CD4-positive, alpha-beta T cell treated with Interleukin-17A for 4 hours (primary cell): Measurements from ENCODE around the gene CPLX3.
A peak's percentile ranks its signal among the peaks of the same experiment; 100 is the strongest.

Experiments
- DNase-seq: peaks from one replicate; pipeline ENCODE4 v3.0.0-alpha.2; 2020; ENCODE audit warnings: mixed read lengths

The CPLX3 gene

DNA sequence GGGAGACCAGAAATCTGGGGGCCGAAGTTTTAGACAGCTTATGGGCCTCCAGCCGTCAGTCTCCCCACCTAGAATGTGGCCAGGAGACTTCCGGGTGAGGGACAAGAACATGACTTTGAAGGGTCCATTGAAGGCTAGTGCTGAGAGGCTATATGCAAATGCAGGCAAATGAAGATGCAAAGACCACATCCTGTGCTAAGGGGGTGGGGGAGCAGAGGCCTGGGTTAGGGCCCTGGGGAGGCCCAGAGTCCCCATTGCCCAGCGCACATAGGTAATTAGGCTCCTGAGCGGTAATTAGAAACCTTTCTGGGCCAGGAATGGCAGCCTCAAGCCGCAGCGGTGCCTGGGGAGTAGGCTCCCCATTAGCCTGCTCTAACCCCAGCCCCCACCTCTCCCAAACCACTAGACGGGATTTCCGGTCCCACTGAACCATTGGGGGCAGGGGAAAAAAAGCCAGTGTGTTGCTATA is 37.7 kb upstream of the CPLX3 start:
- peak; percentile 73 for DNase-seq

DNA sequence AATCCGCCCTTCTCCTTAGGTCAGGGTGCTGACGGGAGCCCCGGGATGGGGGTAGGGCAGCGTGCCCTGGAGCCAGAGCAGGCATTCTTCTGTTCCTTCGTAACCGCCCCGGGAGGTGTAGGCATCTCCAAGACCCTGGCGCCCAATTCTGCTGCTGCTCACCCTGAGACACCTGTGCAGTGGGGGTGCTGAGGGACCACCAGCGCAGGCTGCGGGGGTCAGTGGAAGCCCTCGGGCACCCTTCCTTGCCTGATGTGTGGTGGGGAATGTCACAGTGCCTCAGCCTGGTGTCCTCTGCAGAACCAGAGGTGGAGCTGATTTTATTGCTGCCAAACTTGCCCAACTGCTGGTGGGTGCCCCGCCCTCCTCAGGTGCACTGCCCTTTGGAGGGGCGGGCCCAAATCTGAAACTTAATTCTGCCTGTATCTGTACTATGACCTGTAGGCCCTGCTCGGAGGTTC is 37.2 kb upstream of the CPLX3 start:
- DNase-seq: peak; percentile 61

DNA sequence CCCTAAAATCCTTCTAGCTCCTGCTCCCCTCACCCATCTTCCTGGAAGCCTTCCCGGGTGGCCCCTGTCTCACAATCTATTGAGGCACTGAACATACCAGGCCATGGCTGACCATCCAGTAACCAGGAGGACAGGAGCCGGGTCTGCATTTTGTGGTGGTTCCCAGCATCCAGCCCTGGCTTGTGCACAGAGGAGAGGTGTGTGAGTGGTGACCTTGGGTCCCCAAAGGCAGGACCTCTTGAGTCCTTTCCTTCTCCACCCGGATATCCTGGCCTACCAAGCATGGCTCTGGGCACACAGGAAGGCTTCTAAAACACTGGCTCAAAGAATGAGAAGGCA is 36.7 kb upstream of the CPLX3 start:
- DNase-seq: no peak

DNA sequence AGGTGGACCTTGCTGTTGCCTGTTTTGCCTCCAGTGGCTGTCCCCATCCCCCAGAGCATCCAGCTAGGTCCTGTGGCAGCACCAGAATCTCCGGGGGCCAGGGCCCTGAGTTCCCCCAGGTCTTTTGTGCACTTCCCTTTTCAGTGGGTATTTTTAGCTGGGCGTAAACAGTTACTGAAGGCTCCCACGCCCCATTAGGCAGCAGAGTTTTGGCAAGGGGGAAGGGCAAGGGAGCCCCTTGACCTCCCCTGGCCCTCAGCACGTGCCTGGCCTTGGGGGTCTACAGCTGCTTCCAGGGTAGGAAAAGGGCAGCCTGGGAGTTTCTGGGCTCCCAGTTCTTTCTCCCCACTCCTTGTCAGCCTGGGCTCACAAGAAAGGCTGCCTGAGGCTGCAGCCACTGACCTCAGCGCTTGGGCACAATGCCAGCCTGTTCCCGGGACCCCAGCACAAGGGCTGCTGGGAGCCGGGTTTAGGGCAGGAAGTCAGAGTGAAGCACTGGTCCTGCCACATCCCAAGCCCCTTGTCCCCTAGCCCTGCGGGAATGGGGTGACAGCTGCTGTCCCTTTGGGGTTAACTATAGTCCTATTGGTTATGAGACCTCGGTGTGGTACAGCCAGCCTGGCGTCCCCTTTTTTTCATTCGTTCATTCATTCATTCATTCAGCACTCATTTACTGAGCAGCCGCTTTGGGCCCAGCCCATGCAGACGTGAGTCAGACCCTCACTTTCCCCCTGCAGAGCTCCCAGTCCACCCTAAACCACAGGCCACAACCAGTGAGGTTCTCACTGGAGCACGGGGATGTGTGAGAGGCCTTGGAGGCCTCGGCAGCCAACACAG is 36.1 kb upstream of the CPLX3 start:
- DNase-seq: peak; percentile 63

DNA sequence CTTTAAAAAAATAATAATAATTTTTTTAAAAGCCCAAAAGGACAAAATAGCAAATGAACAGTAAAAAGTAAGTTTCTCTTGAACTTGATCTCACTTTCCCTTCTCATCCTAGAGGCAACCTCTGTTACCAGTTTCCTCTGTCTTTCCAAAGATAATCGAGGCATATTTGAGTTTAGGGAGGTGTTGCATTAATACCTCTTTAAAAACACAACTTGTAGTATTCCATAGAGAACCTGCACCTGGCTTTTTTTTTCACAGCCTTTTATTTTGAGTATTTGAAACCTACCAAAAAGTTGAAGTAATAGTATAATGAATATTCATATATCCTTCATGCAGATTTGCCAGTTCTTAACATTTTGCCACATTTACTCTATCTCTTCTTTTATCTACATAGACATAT is 35.4 kb upstream of the CPLX3 start:
- no peak for DNase-seq

DNA sequence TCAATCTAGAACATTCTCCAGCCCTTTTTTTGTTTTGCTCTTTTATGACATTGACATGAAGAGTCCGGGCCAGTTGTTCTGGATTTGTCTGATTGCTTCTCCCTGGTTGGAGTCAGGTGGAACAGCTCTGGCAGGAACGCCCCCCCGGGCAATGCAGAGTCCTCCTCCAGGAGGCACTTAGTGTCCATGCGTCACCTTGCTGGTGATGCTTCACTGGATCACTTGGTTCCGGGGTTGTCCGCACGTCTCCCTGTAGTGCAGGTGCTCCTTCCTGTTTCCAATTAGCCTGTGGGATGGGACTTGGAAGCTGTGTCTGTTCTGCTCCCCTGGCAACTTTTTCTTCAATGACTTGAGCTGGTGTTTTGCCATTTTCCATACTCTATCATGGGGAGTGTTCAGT is 34.8 kb upstream of the CPLX3 start:
- DNase-seq: no peak

DNA sequence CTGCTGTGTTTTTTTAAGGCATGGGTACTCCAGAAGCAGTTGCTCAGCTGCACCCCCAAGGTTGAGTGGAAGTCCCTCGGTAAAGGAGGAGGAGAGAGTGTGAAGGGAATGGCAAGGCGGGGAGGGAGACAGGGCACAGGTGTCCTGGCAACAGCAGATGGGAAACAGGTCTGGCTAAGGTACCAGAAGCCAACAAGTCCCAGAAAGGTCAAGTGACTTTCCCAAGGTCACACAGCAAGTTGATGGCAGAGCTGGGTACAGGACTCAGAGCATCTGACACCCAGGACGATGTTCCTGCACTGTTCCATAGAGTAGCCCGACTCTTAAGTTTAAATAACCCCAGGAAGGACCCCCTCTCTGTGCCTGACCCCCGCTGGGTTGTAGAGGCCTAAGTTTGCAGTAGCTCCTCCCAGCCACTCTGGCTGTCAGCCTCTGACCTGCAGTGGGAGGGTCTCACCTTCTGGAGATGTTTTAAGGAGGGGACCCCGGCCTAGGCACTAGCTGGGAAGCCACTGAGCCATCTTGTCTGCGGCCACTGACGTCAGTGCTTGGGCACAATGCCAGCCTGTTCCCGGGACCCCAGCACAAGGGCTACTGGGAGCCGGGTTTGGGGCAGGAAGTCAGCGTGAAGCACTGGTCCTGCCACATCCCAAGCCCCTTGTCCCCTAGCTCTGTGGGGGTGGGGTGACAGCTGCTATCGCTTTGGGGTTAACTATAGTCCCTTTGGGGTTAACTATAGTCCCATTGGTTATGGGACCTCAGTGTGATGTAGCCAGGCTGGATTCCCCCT is 34.0 kb upstream of the CPLX3 start:
- peak; percentile 38 for DNase-seq

DNA sequence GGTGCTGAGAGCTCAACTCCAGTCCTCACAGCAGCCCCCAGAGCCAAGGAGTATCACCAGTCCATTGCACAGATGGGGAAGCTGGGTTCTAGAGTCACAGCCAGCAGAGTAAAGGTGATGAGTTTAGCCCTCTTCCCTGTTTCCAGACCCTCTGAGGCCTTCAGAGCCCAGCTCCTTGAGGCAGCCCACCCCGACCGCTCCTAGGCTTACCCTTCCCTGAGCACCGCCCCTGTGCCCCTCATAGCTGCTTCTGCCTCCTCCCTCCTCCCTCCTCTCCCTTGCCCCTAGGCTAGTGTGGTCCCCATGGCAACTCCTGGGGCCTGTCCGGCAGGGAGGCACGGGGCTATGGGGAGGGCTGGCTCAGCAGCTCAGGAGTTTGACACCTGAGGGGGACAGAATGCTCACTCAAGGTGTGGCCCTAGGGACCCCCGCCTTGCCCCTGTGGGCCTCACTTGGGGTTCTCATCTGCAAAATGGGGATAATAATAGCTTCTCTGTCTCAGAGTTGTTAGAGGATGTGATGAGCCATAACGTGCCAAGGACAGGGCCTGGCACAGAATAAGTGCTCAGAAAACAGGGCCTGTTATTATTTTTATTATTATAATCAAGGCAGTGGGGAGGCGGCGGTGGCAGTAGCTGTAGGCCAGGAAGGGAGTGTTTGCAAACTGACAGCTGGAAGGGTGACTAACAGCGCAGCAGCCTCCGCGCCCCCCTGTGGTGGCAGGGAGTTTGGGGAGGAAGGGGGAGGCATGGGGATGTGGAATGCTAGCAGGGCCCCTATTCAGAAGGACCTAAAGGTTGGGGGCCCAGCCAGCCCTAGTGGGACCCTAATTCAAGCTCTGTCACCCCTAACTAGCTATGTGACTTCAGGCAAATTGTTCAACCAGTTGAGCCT is 33.0 kb upstream of the CPLX3 start:
- DNase-seq: peak; percentile 87

DNA sequence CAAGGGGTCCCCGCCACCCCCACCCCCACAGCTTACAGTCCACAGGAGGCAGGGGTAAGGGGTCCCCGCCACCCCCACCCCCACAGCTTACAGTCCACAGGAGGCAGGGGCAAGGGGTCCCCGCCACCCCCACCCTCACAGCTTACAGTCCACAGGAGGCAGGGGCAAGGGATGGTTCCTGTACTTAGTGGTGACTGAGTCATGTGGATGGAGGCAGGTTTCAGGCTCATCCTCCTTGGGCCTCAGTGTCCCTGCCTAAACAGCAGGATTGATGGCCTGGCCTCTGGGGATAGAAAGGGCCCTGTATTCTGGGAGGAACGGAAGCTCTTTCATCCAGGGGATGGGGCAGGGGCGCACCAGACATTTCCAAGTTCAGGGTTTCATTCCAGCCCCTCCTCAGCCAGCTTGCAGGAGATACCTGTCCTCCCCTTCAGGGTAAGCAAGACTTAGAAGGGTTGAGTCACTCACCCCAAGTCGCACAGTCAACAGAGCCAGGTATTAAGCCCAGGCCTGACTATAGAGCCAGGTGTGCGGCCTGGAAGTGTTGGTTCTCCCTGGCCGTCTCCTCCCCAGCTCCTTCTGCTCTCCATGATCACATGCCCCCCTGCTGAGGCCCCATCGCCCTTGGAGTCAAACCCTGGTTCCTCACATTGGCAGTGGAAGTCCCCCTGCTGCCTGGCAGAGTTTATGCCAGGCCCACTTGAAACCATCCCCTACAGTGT is 32.0 kb upstream of the CPLX3 start:
- DNase-seq: peak; percentile 47

DNA sequence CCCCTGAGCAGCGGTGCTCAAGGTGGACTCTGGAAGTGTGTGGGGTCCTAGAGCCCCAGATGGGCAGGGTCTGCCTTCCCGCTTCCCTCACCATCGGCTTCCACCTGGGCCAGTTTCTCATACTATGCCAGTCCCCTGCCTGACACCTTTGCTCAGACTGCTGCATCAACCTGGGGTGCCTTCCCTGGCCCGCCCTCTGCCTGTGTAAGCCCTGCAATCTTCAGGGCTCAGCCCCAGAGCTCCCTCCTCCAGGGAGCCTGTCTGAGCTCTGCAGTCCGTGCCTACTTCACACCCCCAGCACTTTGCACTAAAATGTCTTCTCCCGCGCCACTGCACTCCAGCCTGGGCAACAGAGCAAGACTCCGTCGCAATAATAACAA is 31.5 kb upstream of the CPLX3 start:
- no peak for DNase-seq

DNA sequence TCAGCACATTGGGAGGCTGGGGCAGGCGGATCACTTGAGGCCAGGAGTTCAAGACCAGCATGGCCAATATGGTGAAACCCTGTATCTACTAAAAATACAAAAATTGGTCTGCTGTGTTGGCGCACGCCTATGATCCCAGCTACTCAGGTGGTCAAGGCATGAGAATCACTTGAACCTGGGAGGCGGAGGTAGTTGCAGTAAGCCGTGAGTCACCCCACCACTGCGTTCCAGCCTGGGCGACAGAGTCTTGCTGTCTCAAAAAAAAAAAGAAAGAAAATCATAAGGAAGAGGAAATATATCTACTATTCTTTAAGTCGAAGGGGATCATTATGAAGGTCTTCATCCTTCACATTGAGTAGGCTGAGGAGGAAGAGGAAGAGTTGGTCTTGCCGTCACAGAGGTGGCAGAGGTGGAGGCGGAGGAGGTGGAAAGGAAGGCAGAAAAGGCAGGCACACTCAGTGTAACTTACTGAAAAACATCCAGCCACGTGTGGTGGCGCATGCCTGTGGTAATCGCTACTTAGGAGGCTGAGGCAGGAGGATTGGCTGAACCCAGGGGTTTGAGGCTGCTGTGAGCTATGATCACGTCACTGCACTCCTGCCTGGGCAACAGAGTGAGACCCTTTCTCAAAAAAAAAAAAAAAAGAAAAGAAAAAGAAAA is 30.3 kb upstream of the CPLX3 start:
- DNase-seq: peak; percentile 69

DNA sequence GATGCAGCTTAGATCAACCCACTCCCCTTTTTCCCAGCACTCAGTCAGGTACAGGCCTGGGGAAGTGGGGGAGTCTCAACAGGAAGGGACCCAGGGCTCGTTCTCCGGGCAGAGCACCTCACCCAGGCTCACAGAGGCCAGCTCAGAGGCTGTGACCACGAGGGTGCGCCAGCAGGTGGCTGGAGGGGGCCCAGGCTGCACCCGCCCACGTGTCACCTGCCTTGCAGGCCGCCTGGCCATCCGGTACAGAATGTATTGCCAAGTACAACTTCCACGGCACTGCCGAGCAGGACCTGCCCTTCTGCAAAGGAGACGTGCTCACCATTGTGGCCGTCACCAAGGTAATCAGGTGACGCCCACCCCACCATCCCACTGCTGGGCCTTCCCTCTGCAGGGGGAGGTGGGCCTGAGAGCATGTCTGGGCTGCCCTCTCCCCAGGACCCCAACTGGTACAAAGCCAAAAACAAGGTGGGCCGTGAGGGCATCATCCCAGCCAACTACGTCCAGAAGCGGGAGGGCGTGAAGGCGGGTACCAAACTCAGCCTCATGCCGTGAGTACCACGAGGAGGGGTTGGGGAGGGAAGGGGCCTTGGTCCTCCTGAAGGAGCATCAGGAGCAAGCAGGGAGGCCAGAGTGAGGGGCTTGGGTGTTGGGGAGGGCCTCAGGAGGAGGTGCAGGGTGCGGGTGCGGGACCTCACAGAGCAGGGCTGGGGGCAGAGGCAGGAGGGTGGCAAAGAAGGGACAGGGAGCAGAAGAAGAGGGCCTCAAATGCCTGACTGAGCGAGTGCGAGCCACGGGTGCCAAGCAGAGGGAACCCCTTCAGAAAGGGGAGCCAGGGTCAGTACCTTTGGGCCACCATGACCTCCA is 27.8 kb upstream of the CPLX3 start:
- DNase-seq: no peak

DNA sequence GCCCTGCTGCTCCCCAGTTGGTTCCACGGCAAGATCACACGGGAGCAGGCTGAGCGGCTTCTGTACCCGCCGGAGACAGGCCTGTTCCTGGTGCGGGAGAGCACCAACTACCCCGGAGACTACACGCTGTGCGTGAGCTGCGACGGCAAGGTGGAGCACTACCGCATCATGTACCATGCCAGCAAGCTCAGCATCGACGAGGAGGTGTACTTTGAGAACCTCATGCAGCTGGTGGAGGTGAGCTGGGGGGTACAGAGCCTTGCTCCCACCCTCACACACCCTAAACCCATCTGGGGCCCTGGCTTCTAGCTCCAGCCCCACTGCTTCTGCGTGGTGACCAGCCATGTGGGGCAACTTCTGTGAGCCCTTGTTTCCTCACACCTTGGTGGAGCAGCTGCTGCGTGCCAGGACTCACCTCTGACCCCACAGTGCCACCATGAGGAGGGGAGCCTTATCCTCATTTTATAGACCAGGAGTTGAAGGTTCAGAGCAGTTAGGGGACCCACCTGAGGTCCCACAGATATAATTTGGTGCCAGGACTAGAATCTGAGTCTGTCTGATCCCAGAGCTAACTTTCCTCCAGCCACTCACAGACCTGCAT is 27.1 kb upstream of the CPLX3 start:
- DNase-seq: peak; percentile 51

DNA sequence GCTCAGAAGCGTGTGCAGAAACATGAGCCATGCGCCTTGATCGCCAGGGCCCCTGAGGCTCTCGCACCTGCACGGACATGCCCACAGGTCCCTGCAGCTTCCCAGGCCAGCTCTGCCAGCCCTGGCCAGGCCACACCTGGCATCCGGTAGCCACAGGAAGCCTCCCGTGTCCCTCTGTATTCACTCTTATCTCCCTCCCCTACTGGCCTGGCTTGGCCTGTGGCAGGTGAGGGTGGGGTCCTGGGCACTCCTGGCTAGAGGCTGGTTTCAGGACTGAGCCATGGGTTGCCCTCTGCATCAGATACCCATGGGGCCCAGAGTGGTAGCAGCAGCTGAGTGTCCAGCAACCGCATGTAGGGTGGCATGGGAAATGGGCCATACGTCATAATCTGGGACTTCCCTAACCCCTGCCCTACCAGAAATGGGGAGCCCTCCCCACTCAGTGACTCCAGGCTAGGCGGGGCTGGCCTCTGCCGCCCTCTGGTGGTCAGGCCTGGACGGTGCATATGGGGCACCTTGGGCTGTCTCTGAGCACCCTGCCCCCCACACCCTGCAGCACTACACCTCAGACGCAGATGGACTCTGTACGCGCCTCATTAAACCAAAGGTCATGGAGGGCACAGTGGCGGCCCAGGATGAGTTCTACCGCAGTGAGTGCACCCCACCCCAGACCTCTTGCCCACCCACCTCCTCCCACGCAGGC is 26.4 kb upstream of the CPLX3 start:
- peak; percentile 88 for DNase-seq

DNA sequence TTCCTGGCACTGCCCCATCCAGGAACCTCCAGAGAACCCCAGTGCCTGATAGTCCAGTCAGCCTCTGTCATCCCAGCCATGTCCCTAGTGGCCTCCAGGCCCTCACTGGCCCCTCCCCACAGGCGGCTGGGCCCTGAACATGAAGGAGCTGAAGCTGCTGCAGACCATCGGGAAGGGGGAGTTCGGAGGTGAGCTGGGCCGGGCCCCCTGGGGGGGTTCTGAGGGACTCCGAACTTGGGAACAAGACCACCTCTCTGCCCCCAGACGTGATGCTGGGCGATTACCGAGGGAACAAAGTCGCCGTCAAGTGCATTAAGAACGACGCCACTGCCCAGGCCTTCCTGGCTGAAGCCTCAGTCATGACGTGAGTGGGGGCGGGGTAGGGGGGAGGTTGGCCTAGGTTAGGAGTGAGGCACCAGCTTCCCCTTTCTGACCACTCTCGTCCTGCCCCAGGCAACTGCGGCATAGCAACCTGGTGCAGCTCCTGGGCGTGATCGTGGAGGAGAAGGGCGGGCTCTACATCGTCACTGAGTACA is 25.8 kb upstream of the CPLX3 start:
- DNase-seq: no peak

DNA sequence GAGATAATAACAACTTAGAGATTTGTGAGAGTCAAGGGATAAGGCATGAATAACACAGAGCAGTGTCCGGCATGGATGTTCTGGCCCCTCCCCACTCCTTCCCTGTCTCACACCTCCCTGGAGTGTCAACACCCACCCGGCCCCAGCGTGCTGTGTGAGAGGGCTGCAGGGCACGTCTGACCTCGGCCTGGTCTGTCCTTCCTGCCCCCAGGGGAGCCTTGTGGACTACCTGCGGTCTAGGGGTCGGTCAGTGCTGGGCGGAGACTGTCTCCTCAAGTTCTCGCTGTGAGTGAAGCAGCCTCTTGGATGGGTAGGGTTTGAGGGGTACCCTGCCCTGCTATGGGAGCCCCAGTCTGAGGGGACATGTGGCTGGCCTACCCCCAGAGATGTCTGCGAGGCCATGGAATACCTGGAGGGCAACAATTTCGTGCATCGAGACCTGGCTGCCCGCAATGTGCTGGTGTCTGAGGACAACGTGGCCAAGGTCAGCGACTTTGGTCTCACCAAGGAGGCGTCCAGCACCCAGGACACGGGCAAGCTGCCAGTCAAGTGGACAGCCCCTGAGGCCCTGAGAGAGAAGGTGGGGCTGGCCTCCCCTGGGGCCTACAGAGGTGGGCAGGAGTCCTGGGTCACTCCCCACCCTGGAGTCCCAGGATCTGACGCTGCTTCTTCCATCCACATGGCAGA is 25.0 kb upstream of the CPLX3 start:
- no peak for DNase-seq

DNA sequence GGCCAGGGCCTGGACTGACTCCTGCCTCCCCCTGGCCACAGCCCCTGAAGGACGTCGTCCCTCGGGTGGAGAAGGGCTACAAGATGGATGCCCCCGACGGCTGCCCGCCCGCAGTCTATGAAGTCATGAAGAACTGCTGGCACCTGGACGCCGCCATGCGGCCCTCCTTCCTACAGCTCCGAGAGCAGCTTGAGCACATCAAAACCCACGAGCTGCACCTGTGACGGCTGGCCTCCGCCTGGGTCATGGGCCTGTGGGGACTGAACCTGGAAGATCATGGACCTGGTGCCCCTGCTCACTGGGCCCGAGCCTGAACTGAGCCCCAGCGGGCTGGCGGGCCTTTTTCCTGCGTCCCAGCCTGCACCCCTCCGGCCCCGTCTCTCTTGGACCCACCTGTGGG is 24.1 kb upstream of the CPLX3 start:
- no peak for DNase-seq

DNA sequence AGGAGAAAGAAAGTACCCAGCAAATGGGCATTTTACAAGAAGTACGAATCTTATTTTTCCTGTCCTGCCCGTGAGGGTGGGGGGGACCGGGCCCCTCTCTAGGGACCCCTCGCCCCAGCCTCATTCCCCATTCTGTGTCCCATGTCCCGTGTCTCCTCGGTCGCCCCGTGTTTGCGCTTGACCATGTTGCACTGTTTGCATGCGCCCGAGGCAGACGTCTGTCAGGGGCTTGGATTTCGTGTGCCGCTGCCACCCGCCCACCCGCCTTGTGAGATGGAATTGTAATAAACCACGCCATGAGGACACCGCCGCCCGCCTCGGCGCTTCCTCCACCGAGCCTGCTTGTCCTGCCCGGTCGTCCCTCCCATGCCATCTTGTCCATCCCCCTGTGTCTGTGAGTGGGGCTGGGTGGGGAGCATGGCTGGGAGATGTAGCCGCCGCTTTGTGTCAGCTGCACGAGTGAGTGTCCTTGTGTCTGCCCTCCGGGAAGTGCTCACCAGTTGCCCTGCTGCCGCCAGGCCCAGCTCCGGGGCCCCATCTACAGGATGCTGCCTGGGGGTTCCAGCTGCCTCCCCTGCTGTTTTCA is 23.5 kb upstream of the CPLX3 start:
- DNase-seq: no peak
